K562 (cell line): ENCODE data around the gene RNF150.

Experiments
- CEBPB ChIP-seq: fragments of 450-650 bp; IDR thresholded peaks from 2 replicates; pipeline ENCODE4 v1.6.1; 2016; ENCODE audit warnings: missing genetic modification characterization, missing compliant biosample characterization
- EZH2 ChIP-seq: IDR thresholded peaks from 2 replicates; pipeline ENCODE4 v1.6.1; 2012; ENCODE audit warnings: low read depth, mild to moderate bottlenecking, inconsistent platforms, low read length, borderline replicate concordance

DNA sequence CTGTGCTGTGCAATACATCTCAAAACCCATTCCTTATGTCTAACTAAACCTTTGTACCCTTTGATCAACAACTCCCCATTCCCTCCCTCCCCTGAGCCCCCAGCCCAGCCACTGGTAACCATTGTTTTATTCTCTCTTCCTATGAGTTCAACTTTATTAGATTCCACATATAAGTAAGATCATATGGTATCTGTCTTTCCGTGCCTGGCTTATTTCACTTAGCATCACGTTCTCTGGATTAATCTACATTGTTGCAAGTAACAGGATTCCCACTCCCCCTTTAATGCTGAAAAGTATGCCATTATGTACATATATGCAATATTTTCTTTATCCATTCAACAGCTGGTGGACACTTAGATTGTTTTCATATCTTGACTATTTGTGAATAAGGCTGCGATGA lies 119.4 kb downstream of the RNF150 start:
- TF ChIP-seq CEBPB (no peak), EZH2 (no peak)
